Measurements from ENCODE around the gene FH. TPM values are rescaled to one million over a fixed set of nuclear protein-coding genes. Genes with fewer than 3 reads are reported as not detected.

FH gene
- total and polyA plus RNA-seq, 2 of the 13 experiments (the other 11 are each of a cell fraction or from before 2014, with no cell fraction given) = 39.2 to 152 TPM

- no peak for TF ChIP-seq ZNF407 (CRISPR knock-in tag; IDR thresholded peaks at IDR 0.05; ENCODE audit: not compliant biosample characterization)
- no peak for TF ChIP-seq CSRNP1 (CRISPR knock-in tag; IDR thresholded peaks at IDR 0.05)
- TF ChIP-seq ZNF432 (CRISPR knock-in tag; IDR thresholded peaks at IDR 0.05; ENCODE audit: borderline replicate concordance) = no peak
- TF ChIP-seq AHDC1 (CRISPR knock-in tag; IDR thresholded peaks at IDR 0.05; ENCODE audit: borderline replicate concordance) = peak; percentile 83; the same call in 1 of the 2 replicates
- TF ChIP-seq HOXA3 (CRISPR knock-in tag; IDR thresholded peaks at IDR 0.05) = no peak
- peak; percentile 83 for TF ChIP-seq PAXIP1 (CRISPR knock-in tag; conservative IDR thresholded peaks at IDR 0.05)
- TF ChIP-seq BCL6 (CRISPR knock-in tag; IDR thresholded peaks at IDR 0.05) = 0 out of 2 replicates have a peak, but pooled peaks have one; percentile 15
- no peak for TF ChIP-seq FOXC1 (CRISPR knock-in tag; IDR thresholded peaks at IDR 0.05; ENCODE audit: borderline replicate concordance)
- no peak for TF ChIP-seq AKAP8 (CRISPR knock-in tag; IDR thresholded peaks at IDR 0.05)
These were observed 2.2 kb upstream of the FH start (continued) for GRCh38 chr1:241521718-241522117.
